ENCODE measurements around the gene SLC24A3.

DNA sequence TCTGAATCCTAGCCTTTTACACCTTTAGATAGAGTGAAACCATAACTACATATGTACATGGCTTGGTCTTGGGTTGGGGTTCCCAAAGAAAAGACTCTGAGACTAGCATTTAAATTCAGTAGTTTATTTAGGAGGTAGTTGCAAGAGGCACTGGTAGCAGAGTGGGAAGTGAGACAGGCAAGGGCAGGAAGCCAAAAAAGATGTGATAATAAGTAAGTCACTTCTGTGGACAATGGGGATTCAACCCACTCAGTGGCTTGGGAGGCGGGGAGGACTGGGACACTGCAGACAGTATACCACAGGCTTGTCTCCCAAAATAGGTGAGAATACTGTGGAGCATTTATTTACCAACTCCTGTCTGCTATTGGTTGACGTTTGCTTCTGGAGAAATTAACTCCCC, 131.9 kb downstream of the SLC24A3 start:
- TF ChIP-seq, protein P1, sequence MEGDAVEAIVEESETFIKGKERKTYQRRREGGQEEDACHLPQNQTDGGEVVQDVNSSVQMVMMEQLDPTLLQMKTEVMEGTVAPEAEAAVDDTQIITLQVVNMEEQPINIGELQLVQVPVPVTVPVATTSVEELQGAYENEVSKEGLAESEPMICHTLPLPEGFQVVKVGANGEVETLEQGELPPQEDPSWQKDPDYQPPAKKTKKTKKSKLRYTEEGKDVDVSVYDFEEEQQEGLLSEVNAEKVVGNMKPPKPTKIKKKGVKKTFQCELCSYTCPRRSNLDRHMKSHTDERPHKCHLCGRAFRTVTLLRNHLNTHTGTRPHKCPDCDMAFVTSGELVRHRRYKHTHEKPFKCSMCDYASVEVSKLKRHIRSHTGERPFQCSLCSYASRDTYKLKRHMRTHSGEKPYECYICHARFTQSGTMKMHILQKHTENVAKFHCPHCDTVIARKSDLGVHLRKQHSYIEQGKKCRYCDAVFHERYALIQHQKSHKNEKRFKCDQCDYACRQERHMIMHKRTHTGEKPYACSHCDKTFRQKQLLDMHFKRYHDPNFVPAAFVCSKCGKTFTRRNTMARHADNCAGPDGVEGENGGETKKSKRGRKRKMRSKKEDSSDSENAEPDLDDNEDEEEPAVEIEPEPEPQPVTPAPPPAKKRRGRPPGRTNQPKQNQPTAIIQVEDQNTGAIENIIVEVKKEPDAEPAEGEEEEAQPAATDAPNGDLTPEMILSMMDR (IDR thresholded peaks at IDR 0.05) = no peak
- no peak for TF ChIP-seq POLR2A (IDR thresholded peaks at IDR 0.05)
